ENCODE results near the gene TPRX2.
"Not testable (repeated sequence)": the region's sequence is repeated elsewhere in the genome, so short reads cannot be mapped to it uniquely, and the experiment has no call there.

TPRX2 gene

DNA sequence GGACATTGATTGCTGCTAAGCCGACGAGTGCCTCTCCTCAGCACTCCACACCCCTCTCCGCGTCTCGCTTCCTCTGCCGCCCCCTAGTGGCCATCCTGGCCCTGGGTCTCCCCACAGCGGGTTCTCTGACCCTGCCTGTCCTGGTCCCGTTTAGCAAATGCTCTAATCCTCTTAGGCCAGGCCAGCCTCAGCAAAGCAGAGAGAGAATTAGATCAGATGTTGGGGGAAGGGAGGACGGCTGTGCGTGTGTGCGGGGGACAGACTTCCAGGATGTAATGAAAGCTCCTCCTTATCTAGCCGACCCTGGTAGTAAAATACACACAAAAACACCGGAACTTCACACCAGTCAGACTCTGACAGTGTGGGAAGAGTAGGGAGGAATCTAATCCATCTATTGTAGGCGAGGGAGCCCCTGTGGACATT is 4.5 kb downstream of the TPRX2 start:
- peak; percentile 87 for DNase-seq

DNA sequence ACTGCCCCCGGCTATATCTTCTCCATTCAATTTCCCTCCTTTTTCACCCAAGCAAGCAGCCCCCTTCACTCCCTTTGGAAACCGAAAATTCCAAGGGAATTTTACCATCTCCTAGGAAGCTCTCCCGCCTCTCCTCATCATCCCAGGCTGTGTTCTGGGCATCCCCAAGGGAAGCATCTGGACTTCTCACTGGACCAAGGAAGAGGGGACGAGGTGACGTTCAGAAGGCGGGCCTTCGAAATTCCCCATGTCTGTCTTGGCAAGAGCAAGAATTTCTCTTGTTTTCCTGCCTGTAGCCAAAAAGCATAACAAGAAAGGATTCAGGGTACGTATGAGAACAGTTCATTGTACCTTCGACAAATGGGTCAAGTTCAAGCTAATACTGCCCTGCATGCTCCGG is 6.1 kb downstream of the TPRX2 start:
- DNase-seq, result no peak

DNA sequence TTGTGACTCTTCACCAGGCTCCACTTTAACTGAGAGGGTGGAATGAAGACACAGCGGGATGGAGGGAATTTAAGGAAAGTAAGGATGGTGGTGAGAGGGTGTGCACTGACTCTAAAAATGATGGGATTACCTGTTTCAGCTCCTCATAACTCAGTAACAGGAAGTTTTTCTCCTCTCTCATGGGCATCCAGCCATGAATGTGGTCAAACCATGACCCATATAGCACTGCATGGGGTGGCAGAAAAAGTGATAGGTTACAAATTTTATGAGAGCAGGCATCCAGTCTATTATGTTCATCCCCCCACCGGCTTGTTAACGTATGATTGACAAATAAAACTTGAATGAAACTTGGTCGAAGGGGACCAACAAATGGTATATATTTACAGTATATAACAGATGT is 19.9 kb downstream of the TPRX2 start:
- DNase-seq, result no peak

DNA sequence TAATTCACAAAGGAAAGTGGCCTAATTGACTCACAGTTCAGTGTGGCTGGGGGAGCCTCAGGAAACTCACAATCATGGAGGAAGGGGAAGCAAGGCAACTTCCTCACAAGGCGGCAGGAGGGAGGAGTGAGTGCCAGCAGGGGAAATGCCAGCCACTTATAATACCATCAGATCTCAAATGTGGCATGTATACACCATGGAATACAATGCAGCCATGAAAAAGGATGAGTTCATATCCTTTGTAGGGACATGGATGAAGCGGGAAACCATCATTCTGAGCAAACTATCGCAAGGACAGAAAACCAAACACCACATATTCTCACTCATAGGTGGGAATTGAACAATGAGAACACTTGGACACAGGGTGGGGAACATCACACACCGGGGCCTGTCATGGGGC is 20.4 kb downstream of the TPRX2 start:
- DNase-seq, result not testable (repeated sequence)

DNA sequence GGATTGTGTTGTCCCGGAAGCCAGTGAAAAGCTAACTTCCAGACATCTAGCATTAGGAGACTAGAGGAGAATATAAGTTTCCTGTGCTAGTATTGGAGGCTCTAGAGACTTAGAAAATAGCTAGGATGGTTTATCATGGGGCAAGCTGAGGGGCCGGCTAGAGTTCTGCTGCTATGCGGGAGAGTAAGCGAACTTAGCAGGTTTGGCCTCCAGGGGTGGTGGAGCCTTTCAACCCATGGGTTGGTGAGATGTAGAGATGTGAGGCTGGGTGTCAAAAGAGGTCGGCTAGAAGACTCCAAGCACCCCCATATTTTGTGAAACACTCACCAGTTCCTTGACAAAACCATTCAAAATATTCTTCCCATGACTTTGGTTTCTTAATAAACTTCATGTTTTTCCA is 22.7 kb downstream of the TPRX2 start:
- DNase-seq, result no peak

DNA sequence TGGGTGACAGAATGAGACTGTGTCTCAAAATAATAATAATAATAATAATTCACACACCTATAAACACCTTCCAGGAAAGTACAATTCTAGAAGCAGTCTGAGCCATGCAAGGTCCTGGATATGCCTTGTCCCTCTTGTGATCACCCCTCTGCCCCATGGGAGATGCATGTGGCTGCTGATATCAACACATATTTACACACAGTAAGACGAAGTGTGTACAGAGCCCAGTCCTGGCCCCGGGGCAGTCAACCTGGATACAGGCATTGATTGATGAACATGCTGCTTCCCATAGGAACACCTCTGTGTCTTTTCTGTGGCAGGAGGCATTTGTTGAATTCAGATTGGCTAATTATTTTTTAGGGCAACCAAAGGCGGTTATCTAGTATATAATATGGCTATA is 23.9 kb downstream of the TPRX2 start:
- DNase-seq, result no peak

DNA sequence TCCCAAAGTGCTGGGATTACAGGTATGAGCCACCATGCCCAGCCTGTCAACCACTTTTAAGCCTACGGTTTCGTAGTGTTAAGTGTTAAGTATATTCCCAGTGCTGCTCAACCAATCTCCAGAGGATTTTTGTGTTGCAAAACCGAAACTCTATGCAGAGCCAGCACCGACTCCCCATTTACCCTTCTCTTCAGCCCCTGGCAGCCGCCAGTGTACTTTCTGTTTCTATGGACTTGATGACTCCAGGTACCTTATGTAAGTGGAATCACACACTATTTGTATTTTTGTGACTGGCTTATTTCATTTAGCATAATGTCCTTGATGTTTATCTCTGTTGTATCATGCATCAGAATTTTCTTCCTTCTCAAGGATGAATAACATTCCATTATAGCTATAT is 26.0 kb downstream of the TPRX2 start:
- no peak for DNase-seq

DNA sequence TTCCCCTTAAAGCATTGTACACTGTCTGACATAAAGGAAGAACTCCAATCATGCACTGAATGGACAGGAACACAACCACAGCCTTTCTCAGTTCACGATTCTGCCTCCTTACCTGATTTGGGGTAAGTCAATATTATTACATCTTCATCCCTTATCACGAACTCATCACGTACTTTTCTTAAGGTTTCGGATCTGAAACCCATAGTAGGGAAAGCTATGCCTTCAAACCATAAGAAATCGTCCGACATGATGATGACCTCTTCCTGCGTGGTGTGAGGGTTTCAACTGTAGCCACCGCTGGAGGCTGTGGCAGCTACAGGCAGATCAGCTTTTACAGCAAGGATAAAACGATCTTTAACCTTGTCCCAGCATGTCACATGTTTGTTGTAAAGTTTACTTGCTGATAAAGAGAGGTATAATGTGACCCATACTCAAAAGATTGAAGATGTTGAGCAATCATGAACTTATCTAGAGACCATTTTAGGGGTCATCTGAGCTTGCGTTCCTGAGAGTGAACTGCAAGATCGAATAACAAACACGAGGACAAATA is 27.1 kb downstream of the TPRX2 start, which contains the start of gene SULT2A1:
Gene SULT2A1, minus strand, starts transcription at position 306 of the 550 bp plus-strand sequence. Its CDS starts 58 bp downstream, at position 248.
- DNase-seq, result no peak

DNA sequence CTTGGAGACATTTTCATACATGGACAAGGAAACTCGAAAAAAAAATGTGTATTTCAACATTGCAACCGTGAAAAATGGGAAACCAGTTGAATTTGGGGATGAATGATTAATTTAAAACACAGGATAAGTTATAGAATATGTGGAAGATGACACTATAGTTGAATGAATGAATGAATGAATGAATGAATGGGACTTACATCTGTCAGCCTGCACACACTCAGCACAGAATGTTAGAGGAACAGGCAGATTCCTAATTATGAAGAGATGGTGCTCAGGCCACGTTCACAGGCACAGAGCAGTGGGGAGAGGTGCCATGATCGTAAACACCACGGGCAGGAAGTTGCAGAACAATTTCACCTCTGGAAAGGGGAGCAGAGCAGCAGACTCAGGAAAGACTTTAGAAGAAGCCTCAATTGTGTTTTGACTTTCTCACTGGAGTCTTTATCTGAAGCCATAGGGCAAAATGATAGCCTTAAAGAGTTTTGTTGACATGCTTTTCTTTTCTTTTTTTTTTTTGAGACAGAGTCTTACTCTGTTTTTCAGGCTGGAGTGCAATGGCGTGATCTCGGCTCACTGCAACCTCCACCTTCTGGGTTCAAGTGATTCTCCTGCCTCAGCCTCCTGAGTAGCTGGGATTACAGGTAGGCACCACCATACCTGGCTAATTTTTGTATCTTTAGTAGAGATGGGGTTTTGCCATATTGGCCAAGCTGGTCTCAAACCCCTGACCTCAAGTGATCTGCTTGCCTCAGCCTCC is 32.0 kb downstream of the TPRX2 start:
- no peak for DNase-seq

DNA sequence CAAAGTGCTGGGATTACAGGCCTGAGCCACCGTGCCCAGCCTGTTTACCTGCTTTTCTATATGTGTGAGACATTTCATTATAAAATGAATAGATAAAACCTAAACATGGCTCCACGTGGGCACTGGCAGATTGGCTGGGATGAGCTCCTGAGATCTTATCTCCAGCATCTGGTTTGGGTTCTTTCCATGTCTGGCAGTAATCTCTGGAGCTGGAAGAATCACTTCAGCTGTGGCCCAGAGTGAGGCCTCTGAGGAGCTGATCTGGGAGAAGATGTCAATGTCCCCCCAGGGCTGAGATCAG is 32.5 kb downstream of the TPRX2 start:
- no peak for DNase-seq

DNA sequence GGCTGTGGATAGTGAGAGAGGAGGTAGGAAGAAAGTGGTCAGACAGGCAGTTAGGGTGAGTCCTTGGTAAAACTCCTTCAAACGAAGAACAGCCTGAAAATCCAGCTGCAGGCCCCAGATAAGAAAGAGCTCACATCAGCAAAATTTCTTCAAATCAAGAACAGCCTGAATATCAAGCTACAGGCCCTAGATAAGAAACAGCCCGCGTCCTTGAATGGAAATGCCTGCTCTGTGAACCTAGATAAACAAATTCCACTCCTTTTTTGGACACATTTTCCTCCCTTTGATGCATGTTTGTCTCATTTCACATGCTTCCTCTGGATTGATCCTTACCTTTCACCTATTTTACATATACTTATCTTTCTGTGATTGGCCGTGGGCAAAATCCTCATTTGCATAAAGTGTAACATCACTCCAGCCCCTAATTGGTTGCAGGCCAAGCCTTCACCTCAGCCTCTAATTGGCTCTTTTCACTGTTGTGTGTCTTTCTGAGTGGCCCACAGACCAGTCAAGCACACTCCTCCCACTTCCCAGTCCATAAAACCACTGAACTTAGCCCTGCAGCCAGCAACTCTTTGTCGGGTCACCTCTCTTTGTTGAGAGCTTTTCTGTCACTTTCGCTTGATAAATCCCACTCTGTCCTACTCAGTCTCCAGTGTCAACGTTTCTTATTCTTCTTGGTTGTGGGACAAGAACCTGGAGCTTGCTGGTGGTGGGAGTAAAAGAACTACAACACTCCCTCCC is 33.1 kb downstream of the TPRX2 start:
- DNase-seq, result no peak

DNA sequence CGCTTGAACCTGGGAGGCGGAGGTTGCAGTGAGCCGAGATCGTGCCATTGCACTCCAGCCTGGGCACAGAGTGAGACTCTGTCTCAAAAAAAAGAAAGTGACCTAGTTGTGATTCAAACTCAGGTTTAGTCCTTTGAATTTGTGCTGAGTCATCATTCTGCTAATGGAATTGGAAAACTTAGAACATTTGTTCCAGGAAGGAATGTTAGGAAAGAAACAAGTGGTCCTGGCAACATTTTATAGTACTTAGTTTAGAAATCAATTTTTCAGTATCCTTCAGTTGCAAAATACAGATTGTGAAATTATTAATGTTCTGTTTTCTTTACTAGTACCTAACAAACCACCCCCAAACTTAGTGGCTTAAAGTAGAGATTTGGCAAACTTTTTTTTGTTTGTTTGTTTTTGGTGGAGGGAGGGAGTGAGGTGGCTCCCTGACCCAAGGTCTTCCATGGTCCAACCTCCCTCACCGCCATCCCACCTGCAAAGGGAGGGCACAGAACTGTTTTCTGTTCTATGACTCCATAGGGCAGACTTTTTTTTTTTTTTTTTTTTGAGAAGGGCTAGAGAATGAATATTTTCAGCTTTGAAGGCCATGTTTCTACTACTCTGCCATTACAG is 36.2 kb downstream of the TPRX2 start:
- DNase-seq, result no peak

DNA sequence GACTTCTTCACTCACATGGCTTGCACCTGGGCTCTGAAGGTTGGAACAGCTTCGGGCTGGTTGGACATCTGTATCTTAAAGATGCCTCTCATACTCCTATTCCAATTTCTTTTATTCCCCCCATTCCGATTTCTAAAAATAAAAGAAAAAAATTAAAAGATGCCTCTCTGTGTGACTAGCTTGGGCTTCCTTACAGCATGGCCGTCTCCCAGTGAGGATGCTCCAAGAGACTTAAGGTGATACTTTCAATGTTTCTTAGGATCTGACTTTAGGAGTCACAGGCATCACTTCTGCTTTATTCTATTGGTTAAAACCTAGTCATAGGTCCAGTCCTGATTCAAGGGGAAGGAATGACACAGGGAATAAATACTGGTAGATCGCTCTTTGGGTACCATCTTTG is 37.0 kb downstream of the TPRX2 start:
- DNase-seq, result no peak

DNA sequence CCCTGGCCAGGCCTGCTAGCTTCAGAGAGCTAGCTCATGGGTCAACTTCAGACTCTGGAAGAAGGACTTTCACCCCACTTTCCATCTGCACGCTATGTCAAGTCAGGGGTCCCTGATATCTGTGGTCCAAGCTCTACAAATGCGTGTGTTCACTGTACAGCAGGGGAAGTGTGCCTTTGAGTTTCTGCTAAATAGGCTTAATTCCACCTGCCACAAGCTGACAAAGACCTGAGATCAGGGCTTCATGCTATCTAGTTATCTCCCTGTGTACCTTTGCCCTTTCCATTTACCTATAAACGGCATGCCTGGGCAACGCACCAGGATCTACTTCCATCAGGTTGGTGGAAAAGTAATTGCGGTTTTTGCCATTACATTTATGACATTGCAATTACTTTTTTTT is 37.7 kb downstream of the TPRX2 start:
- no peak for DNase-seq

DNA sequence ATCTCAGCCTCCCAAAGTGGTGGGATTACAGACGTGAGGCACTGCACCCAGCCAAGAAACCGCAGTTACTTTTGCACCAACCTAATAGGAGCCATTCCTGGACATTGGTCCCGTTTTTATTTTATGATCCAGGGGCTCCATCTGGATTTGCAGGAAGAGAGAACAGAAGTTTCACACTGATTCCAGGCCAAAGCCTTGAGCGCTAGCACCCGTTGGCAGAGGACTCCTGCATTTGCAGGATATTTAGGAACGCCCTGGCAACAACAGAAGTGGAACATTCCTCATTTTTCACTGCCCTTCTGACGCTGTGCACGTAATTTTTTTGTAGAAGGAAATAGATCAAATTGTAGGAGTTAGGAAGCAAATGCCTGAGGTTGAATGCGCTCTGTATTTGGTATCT is 38.8 kb downstream of the TPRX2 start:
- no peak for DNase-seq

DNA sequence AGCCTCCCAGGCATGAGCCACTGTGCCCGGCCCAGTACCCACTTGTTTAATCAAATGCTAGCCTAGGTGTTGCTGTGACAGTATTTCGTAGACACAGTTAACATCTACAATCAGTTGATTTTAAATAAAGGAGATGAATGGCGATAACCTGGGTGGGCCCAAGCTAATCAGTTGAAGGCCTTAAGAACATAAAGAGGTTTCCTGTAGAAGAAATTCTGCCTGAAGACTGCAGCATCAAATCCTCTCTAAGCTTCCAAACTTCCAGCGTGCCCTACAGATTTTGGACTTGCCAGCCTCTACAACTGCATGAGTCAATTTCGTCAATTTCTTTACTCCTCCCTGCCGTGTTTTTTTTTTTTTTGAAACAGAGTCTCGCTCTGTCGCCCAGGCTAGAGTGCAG is 40.3 kb downstream of the TPRX2 start:
- no peak for DNase-seq

DNA sequence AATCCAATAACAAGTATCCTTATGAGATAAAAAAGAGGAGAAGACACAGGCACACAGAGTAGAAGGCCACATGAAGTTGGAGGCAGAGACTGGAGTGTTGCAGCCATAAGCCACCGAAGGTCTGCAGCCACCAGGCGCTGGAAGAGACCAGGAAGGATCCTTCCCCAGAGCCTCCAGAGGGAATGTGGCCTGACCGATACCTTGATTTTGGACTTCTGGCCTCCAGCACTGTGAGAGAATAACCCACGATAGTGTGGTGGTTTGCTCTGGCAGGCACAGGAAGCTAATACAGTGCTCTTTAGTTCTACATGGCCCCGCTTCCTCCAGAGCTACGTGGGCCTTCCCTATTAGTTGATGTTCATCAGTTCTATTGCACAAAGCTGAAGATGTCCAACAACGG is 42.3 kb downstream of the TPRX2 start:
- no peak for DNase-seq

DNA sequence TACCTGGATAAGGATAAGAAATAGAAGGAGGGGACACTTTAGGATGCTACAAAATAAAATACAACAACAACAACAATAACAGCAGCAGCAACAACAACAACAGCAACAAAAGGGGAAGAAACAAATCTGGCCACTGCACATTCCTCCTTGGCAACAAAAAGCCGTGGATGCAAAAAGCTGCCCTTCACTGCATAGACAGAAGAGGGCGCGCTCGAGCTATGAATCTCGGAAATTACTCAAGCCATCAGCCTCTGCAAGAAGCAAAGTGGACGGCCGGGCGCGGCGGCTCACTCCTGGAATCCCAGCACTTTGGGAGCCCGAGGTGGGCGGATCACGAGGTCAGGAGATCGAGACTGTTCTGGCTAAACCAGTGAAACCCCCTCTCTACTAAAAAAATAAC is 50.3 kb downstream of the TPRX2 start:
- peak; percentile 56 for DNase-seq

DNA sequence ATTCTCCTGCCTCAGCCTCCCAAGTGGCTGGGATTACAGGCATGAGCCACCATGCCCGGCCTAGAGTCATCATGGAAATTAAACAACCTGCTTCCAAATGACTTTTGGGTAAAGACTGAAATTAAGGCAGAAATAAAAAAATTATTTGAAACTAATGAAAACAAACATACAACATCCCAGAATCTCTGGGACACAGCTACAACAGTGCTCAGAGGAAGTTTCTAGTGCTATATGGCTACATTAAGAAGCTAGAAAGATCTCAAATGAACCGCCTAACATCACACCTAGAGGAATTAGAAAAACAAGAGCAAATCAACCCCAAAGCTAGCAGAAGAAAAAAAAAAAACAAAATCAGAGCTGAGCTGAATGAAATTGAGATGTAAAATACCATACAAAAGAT is 51.2 kb downstream of the TPRX2 start:
- not testable (repeated sequence) for DNase-seq
